Measurements from ENCODE around the gene MAST1. TPM values are rescaled to one million over a fixed set of nuclear protein-coding genes. Genes with fewer than 3 reads are reported as not detected.

Gene MAST1
- total RNA-seq, 6 donors from 2014 or later: 0.17 to 0.89 (median 0.61) TPM; not detected in 3

DNA sequence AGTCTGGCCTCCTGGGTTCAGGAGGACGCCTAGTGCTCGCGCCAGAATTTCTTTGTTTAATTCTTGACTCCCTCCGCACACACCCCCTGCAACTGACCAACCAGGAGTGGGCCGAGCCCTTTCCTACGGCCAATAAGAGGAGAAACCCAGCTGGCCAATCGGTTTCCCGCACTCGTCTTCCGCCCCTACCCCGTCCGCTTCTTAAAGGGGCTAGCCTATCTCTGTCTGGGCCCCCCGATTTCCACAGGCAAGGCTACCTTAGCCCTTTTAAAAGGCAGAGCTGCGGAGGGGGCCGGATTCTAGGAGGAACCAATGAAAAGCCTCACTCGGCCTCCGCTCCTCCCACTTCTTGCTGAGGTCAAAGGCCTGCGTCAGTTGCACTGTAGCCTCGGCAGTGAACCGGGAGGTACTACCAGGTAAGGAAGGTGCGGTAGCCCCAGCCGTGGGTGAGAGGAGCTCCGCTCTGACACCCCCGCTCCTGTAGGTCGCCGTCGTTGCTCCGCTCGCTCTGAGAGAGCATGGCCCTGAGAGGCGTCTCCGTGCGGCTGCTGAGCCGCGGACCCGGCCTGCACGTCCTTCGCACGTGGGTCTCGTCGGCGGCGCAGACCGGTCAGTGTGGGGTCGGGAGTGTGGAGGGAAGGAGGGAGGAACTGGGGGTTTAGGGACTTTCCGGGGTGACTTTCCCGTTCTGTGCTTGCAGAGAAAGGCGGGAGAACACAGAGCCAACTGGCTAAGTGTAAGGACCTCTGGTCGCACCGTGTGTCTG, 52.7 kb downstream of the MAST1 start, which contains the start of gene GCDH:
TSS of gene GCDH (plus strand) at position 374 of the 766 bp plus-strand sequence. CDS start at position 519, 145 bp downstream.
- peak; percentile 89 to 98 for DNase-seq
- peak; percentile 99 for ATAC-seq (ENCODE audit: low FRiP score in 2 of 2)
- Histone ChIP-seq H3K4me1 (peaks cover 17 to 27% (median 23%) of the 10 kb centered on the region in 4 donors), H3K27ac (peak within 1 kb of the TSS; percentile 69 to 82 (median 75)), H3K27me3 (no peaks in the 10 kb centered on the region), H3K36me3 (peaks cover 0 to 24% (median 13%) of the 10 kb centered on the region in 4 donors), H3K9me3 (no peaks in the 10 kb centered on the region), H3K4me3 (peak within 1 kb of the TSS; percentile 67 to 93 (median 87))
- WGBS, 2 donors: 0 to 1% methylated on average over 34 to 45 of the region's 49 CpGs
- TF ChIP-seq POLR2AphosphoS5 (IDR thresholded peaks at IDR 0.05): peak; percentile 54 to 89
- no peak for TF ChIP-seq EP300 (IDR thresholded peaks at IDR 0.05)
- TF ChIP-seq POLR2A (IDR thresholded peaks at IDR 0.05): peak in 3 of 4 donors; percentile 16 to 90 (median 69)
- TF ChIP-seq, protein P1, sequence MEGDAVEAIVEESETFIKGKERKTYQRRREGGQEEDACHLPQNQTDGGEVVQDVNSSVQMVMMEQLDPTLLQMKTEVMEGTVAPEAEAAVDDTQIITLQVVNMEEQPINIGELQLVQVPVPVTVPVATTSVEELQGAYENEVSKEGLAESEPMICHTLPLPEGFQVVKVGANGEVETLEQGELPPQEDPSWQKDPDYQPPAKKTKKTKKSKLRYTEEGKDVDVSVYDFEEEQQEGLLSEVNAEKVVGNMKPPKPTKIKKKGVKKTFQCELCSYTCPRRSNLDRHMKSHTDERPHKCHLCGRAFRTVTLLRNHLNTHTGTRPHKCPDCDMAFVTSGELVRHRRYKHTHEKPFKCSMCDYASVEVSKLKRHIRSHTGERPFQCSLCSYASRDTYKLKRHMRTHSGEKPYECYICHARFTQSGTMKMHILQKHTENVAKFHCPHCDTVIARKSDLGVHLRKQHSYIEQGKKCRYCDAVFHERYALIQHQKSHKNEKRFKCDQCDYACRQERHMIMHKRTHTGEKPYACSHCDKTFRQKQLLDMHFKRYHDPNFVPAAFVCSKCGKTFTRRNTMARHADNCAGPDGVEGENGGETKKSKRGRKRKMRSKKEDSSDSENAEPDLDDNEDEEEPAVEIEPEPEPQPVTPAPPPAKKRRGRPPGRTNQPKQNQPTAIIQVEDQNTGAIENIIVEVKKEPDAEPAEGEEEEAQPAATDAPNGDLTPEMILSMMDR (IDR thresholded peaks at IDR 0.05): peak in 1 of 6 experiments; percentile 34

GRCh38 chr19:12891553-12892021, 53.3 kb downstream of the MAST1 start:
- Histone ChIP-seq H3K36me3 (peaks cover 0 to 30% (median 19%) of the 10 kb centered on the region in 4 donors), H3K4me1 (peaks cover 15 to 22% (median 20%) of the 10 kb centered on the region in 4 donors), H3K4me3 (peak overlapping the region; percentile 67 to 93 (median 87)), H3K27ac (peak overlapping the region; percentile 69 to 82 (median 75)), H3K9me3 (no peaks in the 10 kb centered on the region), H3K27me3 (no peaks in the 10 kb centered on the region)
- TF ChIP-seq, protein P1 (IDR thresholded peaks at IDR 0.05): no peak
- TF ChIP-seq POLR2A (IDR thresholded peaks at IDR 0.05): no peak
- no peak for TF ChIP-seq POLR2AphosphoS5 (IDR thresholded peaks at IDR 0.05)
- no peak for TF ChIP-seq EP300 (IDR thresholded peaks at IDR 0.05)
- no peak for ATAC-seq (ENCODE audit: low FRiP score in 2 of 2)
- DNase-seq: no peak
- 0 to 14% methylated on average over 2 to 26 of the region's 26 CpGs for WGBS, 2 donors

DNA sequence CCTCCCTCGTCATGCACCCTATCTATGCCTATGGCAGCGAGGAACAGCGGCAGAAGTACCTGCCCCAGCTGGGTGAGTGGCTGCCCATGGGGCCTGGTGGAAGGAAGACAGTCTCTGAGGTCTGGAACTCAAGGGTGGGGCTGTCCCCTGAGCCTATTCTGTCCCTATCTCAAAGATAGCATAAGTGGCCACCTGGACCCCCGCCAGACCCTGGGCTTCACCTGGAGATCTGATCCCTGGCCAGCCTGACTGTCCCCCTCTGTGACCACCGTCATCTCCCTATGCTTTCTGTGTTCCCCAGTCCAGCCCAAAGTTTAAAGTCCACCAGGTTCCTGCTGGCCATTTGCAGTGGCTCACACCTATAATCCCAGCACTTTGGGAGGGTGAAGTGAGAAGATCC, 55.3 kb downstream of the MAST1 start:
- peaks cover 0 to 47% (median 30%) of the 10 kb centered on the region in 4 donors for H3K36me3 ChIP-seq
- no peak overlapping the region for H3K27ac ChIP-seq
- 98% methylated on average over 3 to 5 of the region's 5 CpGs for WGBS, 2 donors
- peaks cover 15 to 22% (median 20%) of the 10 kb centered on the region in 4 donors for H3K4me1 ChIP-seq
- H3K9me3 ChIP-seq: no peaks in the 10 kb centered on the region
- TF ChIP-seq POLR2AphosphoS5 (IDR thresholded peaks at IDR 0.05): no peak
- TF ChIP-seq POLR2A (IDR thresholded peaks at IDR 0.05): no peak
- H3K27me3 ChIP-seq: no peaks in the 10 kb centered on the region
- no peak for ATAC-seq (ENCODE audit: low FRiP score in 2 of 2)
- no peak overlapping the region for H3K4me3 ChIP-seq
- DNase-seq: no peak

DNA sequence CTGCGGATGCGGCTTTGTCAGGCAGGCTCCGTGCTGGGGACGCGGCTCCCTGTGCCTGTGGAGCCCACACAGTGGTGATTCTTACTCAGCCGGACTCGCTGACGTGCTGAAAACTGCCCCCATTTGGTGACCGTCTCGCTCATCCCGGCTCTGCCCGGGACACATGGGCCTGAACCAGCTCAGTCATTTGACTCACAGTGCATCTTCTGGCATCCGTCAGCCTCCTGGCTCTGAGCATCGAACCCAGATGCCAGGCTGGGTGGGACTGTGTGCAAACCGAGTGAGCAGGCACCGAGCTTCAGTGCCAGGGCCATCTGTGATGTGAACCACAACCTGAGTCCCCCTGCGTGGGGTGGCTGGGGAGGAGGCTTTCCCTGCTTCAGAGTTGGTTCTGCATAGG, 58.1 kb downstream of the MAST1 start:
- H3K36me3 ChIP-seq: peaks cover 0 to 53% (median 38%) of the 10 kb centered on the region in 4 donors
- ATAC-seq (ENCODE audit: low FRiP score in 2 of 2) (no peak), DNase-seq (no peak)
- peaks cover 9 to 15% (median 14%) of the 10 kb centered on the region in 4 donors for H3K4me1 ChIP-seq
- H3K4me3 ChIP-seq: no peak overlapping the region
- H3K27me3 ChIP-seq: no peaks in the 10 kb centered on the region
- TF ChIP-seq, protein P1 (IDR thresholded peaks at IDR 0.05): no peak
- no peak for TF ChIP-seq POLR2AphosphoS5 (IDR thresholded peaks at IDR 0.05)
- H3K9me3 ChIP-seq: no peaks in the 10 kb centered on the region
- H3K27ac ChIP-seq: no peak overlapping the region
- WGBS, 2 donors: 93 to 96% methylated on average over 7 to 16 of the region's 17 CpGs

- TF ChIP-seq, protein P1 (IDR thresholded peaks at IDR 0.05): no peak
- TF ChIP-seq POLR2A (IDR thresholded peaks at IDR 0.05): no peak
- H3K4me1 ChIP-seq: no peaks in the 10 kb centered on the region
- ATAC-seq (ENCODE audit: low FRiP score in 2 of 2) (no peak), DNase-seq (no peak)
- no peak overlapping the region for H3K4me3 ChIP-seq
- H3K9me3 ChIP-seq: no peaks in the 10 kb centered on the region
- H3K36me3 ChIP-seq: peaks cover 0 to 37% (median 28%) of the 10 kb centered on the region in 4 donors
- WGBS, 2 donors: 74 to 84% methylated on average over 10 of the region's 10 CpGs
- H3K27ac ChIP-seq: no peak overlapping the region
- H3K27me3 ChIP-seq: no peaks in the 10 kb centered on the region
These were observed 61.7 kb downstream of the MAST1 start for GRCh38 chr19:12899891-12900518.

Data from upper lobe of left lung (tissue), 6 donors.